Measurements from ENCODE around the gene CCDC13. TPM values are rescaled to one million over a fixed set of nuclear protein-coding genes. Genes with fewer than 3 reads are reported as not detected.

Gene CCDC13
- total and polyA plus RNA-seq, 12 donors, result 0.16 to 1.2 (median 0.55) TPM; not detected in 2

- H3K27ac ChIP-seq, result peak overlapping the region in 2 of 10 donors; percentile 11 to 56
- WGBS, 2 donors, result 92 to 94% methylated on average over 12 of the region's 12 CpGs
- TF ChIP-seq CTCF (IDR thresholded peaks at IDR 0.05), result no peak
Observed at GRCh38 chr3:42735615-42736014, 37.4 kb downstream of the CCDC13 start.

GRCh38 chr3:42735019-42735418, 38.0 kb downstream of the CCDC13 start:
- no peak for DNase-seq
- Histone ChIP-seq H3K27ac (peak overlapping the region in 1 of 10 donors; percentile 77), H3K36me3 (no peaks in the 10 kb centered on the region), H3K4me1 (peaks cover 2 to 36% (median 13%) of the 10 kb centered on the region in 9 donors), H3K9me3 (no peaks in the 10 kb centered on the region), H3K4me3 (no peak overlapping the region), H3K27me3 (no peaks in the 10 kb centered on the region)
- intact Hi-C loops (cut with DNase I), result no loop called here
- 71% methylated on average over 8 of the region's 8 CpGs for WGBS, 2 donors
- TF ChIP-seq CTCF (IDR thresholded peaks at IDR 0.05), result no peak
- ATAC-seq, result no peak

More at GRCh38 chr3:42735615-42736014, 37.4 kb downstream of the CCDC13 start:
- Histone ChIP-seq H3K4me1 (peaks cover 3 to 36% (median 8%) of the 10 kb centered on the region in 9 donors), H3K9me3 (no peaks in the 10 kb centered on the region), H3K27me3 (no peaks in the 10 kb centered on the region), H3K36me3 (no peaks in the 10 kb centered on the region), H3K4me3 (no peak overlapping the region)
- no peak for ATAC-seq
- intact Hi-C loops (cut with DNase I), result no loop called here
- DNase-seq, result no peak

- no peak for DNase-seq
- H3K4me3 ChIP-seq, result no peak overlapping the region
- peaks cover 2 to 39% (median 17%) of the 10 kb centered on the region in 9 donors for H3K4me1 ChIP-seq
- no peaks in the 10 kb centered on the region for H3K27me3 ChIP-seq
- no peak for ATAC-seq
- peak overlapping the region in 1 of 10 donors; percentile 77 for H3K27ac ChIP-seq
- intact Hi-C loops (cut with DNase I), result no loop called here
- H3K9me3 ChIP-seq, result no peaks in the 10 kb centered on the region
- no peak for TF ChIP-seq CTCF (IDR thresholded peaks at IDR 0.05)
- 86% methylated on average over 6 of the region's 6 CpGs for WGBS, 2 donors
- H3K36me3 ChIP-seq, result no peaks in the 10 kb centered on the region
Observed at GRCh38 chr3:42734263-42734860, 38.7 kb downstream of the CCDC13 start.

GRCh38 chr3:42733501-42734262, 39.4 kb downstream of the CCDC13 start:
- peaks cover 0 to 5% (median 0%) of the 10 kb centered on the region in 11 donors for H3K9me3 ChIP-seq
- no peaks in the 10 kb centered on the region for H3K27me3 ChIP-seq
- H3K4me3 ChIP-seq, result no peak overlapping the region
- H3K27ac ChIP-seq, result peak overlapping the region in 3 of 10 donors; percentile 20 to 77 (median 34)
- intact Hi-C loops (cut with DNase I), result no loop called here
- no peak for DNase-seq
- no peak for ATAC-seq
- no peak for TF ChIP-seq CTCF (IDR thresholded peaks at IDR 0.05)
- peaks cover 0 to 37% (median 15%) of the 10 kb centered on the region in 9 donors for H3K4me1 ChIP-seq
- 85 to 88% methylated on average over 13 of the region's 13 CpGs for WGBS, 2 donors
- H3K36me3 ChIP-seq, result no peaks in the 10 kb centered on the region

Measured in heart right ventricle (tissue), 16 donors.